IMR-90 (cell line): ENCODE measurements around the gene LRRC75A. TPM values are rescaled to one million over a fixed set of nuclear protein-coding genes. Genes with fewer than 3 reads are reported as not detected.

ENCODE experiments used
- ATAC-seq: fragments of 200-7000 bp; cut with Tn5 transposase; 2 replicates; pipeline ENCODE4 v1.9.1; 2020; ENCODE audit warnings: low read depth, mild to moderate bottlenecking, moderate library complexity
- BruUV-seq: library from RNA; stranded (reverse); fragments of 400-500 nt; replicated peaks from 2 replicates; lab custom pipeline; 2021; lab: Mats Ljungman, UMichigan
- CTCF ChIA-PET: fragments of 300-600 bp; formaldehyde crosslinking; extraction: SDS; loops from one replicate; lab custom pipeline; 2021; ENCODE audit warnings: antibody characterized with exemption; lab: Yijun Ruan, JAX
- POLR2A ChIA-PET: fragments of 300-600 bp; sonication (Branson Sonifier 250); formaldehyde crosslinking; loops from one replicate; lab custom pipeline; 2022; ENCODE audit warnings: antibody characterized with exemption; ENCODE audit not compliant: unreplicated experiment; lab: Charles Lee
- DNase-seq: peaks from one replicate; pipeline ENCODE4 v3.0.0; 2013
- H2AFZ ChIP-seq: replicated peaks from 2 replicates; pipeline ENCODE3; 2013; ENCODE audit warnings: low read length, mild to moderate bottlenecking; ENCODE audit not compliant: poor library complexity
- H2AK5ac ChIP-seq: 2 replicates; pipeline ENCODE4 v1.6.1; 2013; ENCODE audit warnings: low read depth, low read length, inconsistent platforms
- H2AK9ac ChIP-seq: replicated peaks from 2 replicates; pipeline ENCODE3; 2013; ENCODE audit warnings: mild to moderate bottlenecking, low read depth, low read length, moderate library complexity; ENCODE audit not compliant: poor library complexity
- H2BK120ac ChIP-seq: 2 replicates; pipeline ENCODE4 v1.6.1; 2013; ENCODE audit warnings: low read depth, low read length, inconsistent platforms
- H2BK15ac ChIP-seq: 3 replicates; pipeline ENCODE4 v1.6.1; 2013; ENCODE audit warnings: low read depth, low read length, inconsistent platforms
- H2BK20ac ChIP-seq: 2 replicates; pipeline ENCODE4 v1.6.1; 2013; ENCODE audit warnings: low read depth, mild to moderate bottlenecking, inconsistent platforms, low read length, moderate library complexity
- H2BK5ac ChIP-seq: 2 replicates; pipeline ENCODE4 v1.6.1; 2013; ENCODE audit warnings: mild to moderate bottlenecking, low read depth, low read length, inconsistent platforms; ENCODE audit not compliant: poor library complexity, severe bottlenecking
- H3K14ac ChIP-seq: replicated peaks from 2 replicates; pipeline ENCODE4 v1.6.1; 2013; ENCODE audit warnings: low read depth, low read length, inconsistent platforms
- H3K18ac ChIP-seq: 2 replicates; pipeline ENCODE4 v1.6.1; 2013; ENCODE audit warnings: low read depth, low read length, control low read depth
- H3K23ac ChIP-seq: 2 replicates; pipeline ENCODE4 v1.6.1; 2013; ENCODE audit warnings: low read depth, low read length, inconsistent platforms
- H3K27ac ChIP-seq: 2 replicates; pipeline ENCODE4 v1.5.1; 2013; ENCODE audit warnings: mild to moderate bottlenecking, control low read depth, low read length; ENCODE audit not compliant: insufficient read depth
- H3K27me3 ChIP-seq: 2 replicates; pipeline ENCODE4 v1.6.1; 2013; ENCODE audit warnings: low read length; ENCODE audit not compliant: control insufficient read depth, insufficient read depth
- H3K36me3 ChIP-seq: 2 replicates; pipeline ENCODE4 v1.6.1; 2013; ENCODE audit warnings: low read length, mixed read lengths; ENCODE audit not compliant: control insufficient read depth, insufficient read depth
- H3K4ac ChIP-seq: 2 replicates; pipeline ENCODE4 v1.6.1; 2013; ENCODE audit warnings: low read depth, low read length, inconsistent platforms
- H3K4me1 ChIP-seq: 2 replicates; pipeline ENCODE4 v1.6.1; 2013; ENCODE audit warnings: low read length, mixed read lengths; ENCODE audit not compliant: control insufficient read depth, insufficient read depth
- H3K4me2 ChIP-seq: 2 replicates; pipeline ENCODE4 v1.6.1; 2013; ENCODE audit warnings: low read depth, mild to moderate bottlenecking, control low read depth, low read length, moderate library complexity
- H3K4me3 ChIP-seq: 2 replicates; pipeline ENCODE4 v1.5.1; 2013; ENCODE audit warnings: low read depth, mild to moderate bottlenecking, control low read depth, low read length, moderate library complexity; ENCODE audit not compliant: insufficient read depth
- H3K56ac ChIP-seq: 2 replicates; pipeline ENCODE4 v1.6.1; 2013; ENCODE audit warnings: low read length, inconsistent platforms; ENCODE audit not compliant: insufficient read depth; ENCODE audit errors: extremely low read depth
- H3K79me1 ChIP-seq, 2 experiments: 2 replicates each; pipeline ENCODE4 v1.6.1; 2013; ENCODE audit warnings: low read length in 2 of 2, inconsistent platforms in 1 of 2, low read depth in 1 of 2
- H3K9ac ChIP-seq: 2 replicates; pipeline ENCODE4 v1.6.1; 2013; ENCODE audit warnings: low read depth, low read length, control low read depth
- H3K9me1 ChIP-seq: 2 replicates; pipeline ENCODE4 v1.6.1; 2013; ENCODE audit warnings: low read length, inconsistent platforms; ENCODE audit not compliant: insufficient read depth
- H3K9me3 ChIP-seq: 2 replicates; pipeline ENCODE4 v1.6.1; 2013; ENCODE audit warnings: low read length; ENCODE audit not compliant: control insufficient read depth, insufficient read depth
- H4K20me1 ChIP-seq: 2 replicates; pipeline ENCODE4 v1.6.1; 2013; ENCODE audit warnings: low read length, inconsistent platforms; ENCODE audit not compliant: insufficient read depth
- H4K5ac ChIP-seq: 2 replicates; pipeline ENCODE4 v1.6.1; 2013; ENCODE audit warnings: mild to moderate bottlenecking, low read depth, low read length, control low read depth
- H4K8ac ChIP-seq, 2 experiments: 2 replicates each; pipeline ENCODE4 v1.6.1; 2013; ENCODE audit warnings: low read depth in 2 of 2, low read length in 2 of 2, control low read depth in 1 of 2, inconsistent platforms in 1 of 2
- H4K91ac ChIP-seq: 2 replicates; pipeline ENCODE4 v1.6.1; 2013; ENCODE audit warnings: low read depth, low read length, inconsistent platforms; ENCODE audit not compliant: insufficient read depth
- BHLHE40 ChIP-seq: fragments of 150-350 bp; IDR thresholded peaks from 2 replicates; pipeline ENCODE4 v1.6.1; 2016; ENCODE audit warnings: mild to moderate bottlenecking, low read depth, low read length
- CEBPB ChIP-seq: IDR thresholded peaks from 2 replicates; pipeline ENCODE4 v1.6.1; 2012; ENCODE audit warnings: low read depth, low read length, improper control_type of control experiment
- CHD1 ChIP-seq: IDR thresholded peaks from 2 replicates; pipeline ENCODE4 v1.6.1; 2012; ENCODE audit warnings: low read depth, low read length, improper control_type of control experiment
- FOS ChIP-seq: fragments of 150-350 bp; IDR thresholded peaks from 2 replicates; pipeline ENCODE4 v1.6.1; 2016; ENCODE audit warnings: low read depth, low read length
- MAFK ChIP-seq: IDR thresholded peaks from 2 replicates; pipeline ENCODE4 v1.6.1; 2012; ENCODE audit warnings: low read depth, low read length, improper control_type of control experiment
- MAZ ChIP-seq: IDR thresholded peaks from 2 replicates; pipeline ENCODE4 v1.6.1; 2012; ENCODE audit warnings: low read depth, mild to moderate bottlenecking, low read length, improper control_type of control experiment, moderate library complexity, borderline replicate concordance
- MXI1 ChIP-seq: IDR thresholded peaks from 2 replicates; pipeline ENCODE4 v1.6.1; 2012; ENCODE audit warnings: low read depth, mild to moderate bottlenecking, low read length, moderate library complexity, borderline replicate concordance
- NFE2L2 ChIP-seq: fragments of 150-350 bp; IDR thresholded peaks from 2 replicates; pipeline ENCODE4 v1.6.1; 2016; ENCODE audit warnings: low read depth, mild to moderate bottlenecking, low read length
- POLR2A ChIP-seq: IDR thresholded peaks from 2 replicates; pipeline ENCODE4 v1.6.1; 2012; ENCODE audit warnings: mild to moderate bottlenecking, low read depth, low read length
- RAD21 ChIP-seq: IDR thresholded peaks from 2 replicates; pipeline ENCODE4 v1.6.1; 2012; ENCODE audit warnings: low read length, improper control_type of control experiment
- RFX5 ChIP-seq: IDR thresholded peaks from 2 replicates; pipeline ENCODE4 v1.8.0; 2012; ENCODE audit warnings: low read depth, mild to moderate bottlenecking, low read length, moderate library complexity
- SMC3 ChIP-seq: fragments of 150-350 bp; IDR thresholded peaks from 2 replicates; pipeline ENCODE4 v1.6.1; 2016; ENCODE audit warnings: low read depth, mild to moderate bottlenecking, antibody characterized with exemption, low read length, moderate library complexity
- WGBS, 2 experiments: methylation state at CpG; one replicate each; pipeline versions ENCODE4 v1.1.5 to v1.1.7; 2013; ENCODE audit warnings: missing lambda C conversion rate in 2 of 2; ENCODE audit not compliant: insufficient read length in 1 of 2; ENCODE audit errors: extremely low coverage in 2 of 2; 5-methylcytosine and 5-hydroxymethylcytosine counted together
- dilution Hi-C: fragments of 300-500 bp; cut with HindIII; formaldehyde crosslinking; loops from one replicate; pipeline ENCODE4 v1.14.3; 2018; ENCODE audit warnings: low sequenced_read_pairs; ENCODE audit not compliant: unreplicated experiment
- in situ Hi-C: fragments of 300-500 bp; cut with MboI; formaldehyde crosslinking; loops from 3 replicates; pipeline ENCODE4 v1.14.3; 2019; ENCODE audit warnings: low sequenced_read_pairs, inconsistent platforms, mixed read lengths
- intact Hi-C: fragments of 100-400 bp; cut with micrococcal nuclease; formaldehyde crosslinking; loops from 2 replicates; pipeline ENCODE4 v1.10.0; 2022
- polyA plus RNA-seq, 3 experiments: library from polyadenylated mRNA; depleted of rRNA; stranded (reverse); fragments of >200 nt; gene quantifications; 2 replicates each; pipeline ENCODE4 v1.2.3, GENCODE V29; 2012; ENCODE audit warnings: low replicate concordance in 1 of 3
- total RNA-seq: library from RNA; depleted of rRNA; stranded (reverse); fragments of >200 nt; gene quantifications from 2 replicates; pipeline ENCODE4 v1.2.3, GENCODE V29; 2012
- TF ChIP-seq, protein P1 (sequence below): conservative IDR thresholded peaks from 2 replicates; pipeline ENCODE4 v1.5.1; 2012; ENCODE audit warnings: mild to moderate bottlenecking, low read depth, low read length, improper control_type of control experiment
- TF ChIP-seq, protein P2 (sequence below): fragments of 150-350 bp; IDR thresholded peaks from 2 replicates; pipeline ENCODE4 v1.6.1; 2016; ENCODE audit warnings: low read depth, mild to moderate bottlenecking, low read length, moderate library complexity, borderline replicate concordance

LRRC75A gene
- total and polyA plus RNA-seq, 2 of the 4 experiments (the other 2 are of a cell fraction) = 0.72 to 1.0 TPM

DNA sequence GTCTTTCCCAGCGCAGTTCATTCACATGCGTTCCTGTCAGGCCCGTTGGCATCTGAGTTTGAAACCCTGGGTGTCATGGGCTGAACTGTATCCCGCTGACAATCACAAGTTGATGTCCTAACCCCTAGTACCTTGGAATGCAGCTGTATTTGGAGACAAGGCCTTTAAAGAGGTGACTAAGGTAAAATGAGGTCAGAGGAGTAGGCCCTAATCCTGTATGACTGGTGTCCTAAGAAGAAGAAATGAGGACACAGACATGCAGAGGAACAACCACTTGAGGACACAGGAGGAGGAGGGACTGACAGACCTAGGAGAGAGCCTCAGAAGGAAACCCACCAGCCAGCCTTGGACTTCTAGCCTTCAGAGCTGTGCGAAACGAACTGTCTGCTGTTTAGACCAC lies 43.5 kb downstream of the LRRC75A start:
- Histone ChIP-seq H3K27me3 (no peaks in the 10 kb centered on the region), H2BK120ac (no peak overlapping the region), H3K9ac (no peak overlapping the region), H4K8ac (no peak overlapping the region), H3K4me3 (no peak overlapping the region), H2AFZ (no peak overlapping the region), H4K5ac (no peak overlapping the region), H2BK5ac (no peak overlapping the region), H3K79me1 (peaks cover 0 to 67% of the 10 kb centered on the region in 2 experiments), H4K91ac (no peak overlapping the region), H3K56ac (no peak overlapping the region), H3K14ac (no peak overlapping the region), H2AK9ac (no peak overlapping the region), H3K27ac (no peak overlapping the region), H2AK5ac (no peak overlapping the region), H4K20me1 (peaks cover 78% of the 10 kb centered on the region), H3K9me1 (peaks cover 22% of the 10 kb centered on the region), H3K18ac (no peak overlapping the region), H3K36me3 (peaks cover 42% of the 10 kb centered on the region), H3K23ac (no peak overlapping the region), H2BK15ac (no peak overlapping the region), H3K4me1 (no peaks in the 10 kb centered on the region), H3K9me3 (no peaks in the 10 kb centered on the region), H2BK20ac (no peak overlapping the region), H3K4ac (no peak overlapping the region), H3K4me2 (no peak overlapping the region)
- no TSS peak for BruUV-seq
- CTCF ChIA-PET = no interaction called here
- in situ Hi-C loops = no loop called here
- TF ChIP-seq MAFK (no peak), POLR2A (no peak), NFE2L2 (no peak), MAZ (no peak), CEBPB (no peak), FOS (no peak), SMC3 (no peak), RAD21 (no peak), BHLHE40 (no peak), CHD1 (no peak), RFX5 (no peak), MXI1 (no peak)
- TF ChIP-seq, protein P1, sequence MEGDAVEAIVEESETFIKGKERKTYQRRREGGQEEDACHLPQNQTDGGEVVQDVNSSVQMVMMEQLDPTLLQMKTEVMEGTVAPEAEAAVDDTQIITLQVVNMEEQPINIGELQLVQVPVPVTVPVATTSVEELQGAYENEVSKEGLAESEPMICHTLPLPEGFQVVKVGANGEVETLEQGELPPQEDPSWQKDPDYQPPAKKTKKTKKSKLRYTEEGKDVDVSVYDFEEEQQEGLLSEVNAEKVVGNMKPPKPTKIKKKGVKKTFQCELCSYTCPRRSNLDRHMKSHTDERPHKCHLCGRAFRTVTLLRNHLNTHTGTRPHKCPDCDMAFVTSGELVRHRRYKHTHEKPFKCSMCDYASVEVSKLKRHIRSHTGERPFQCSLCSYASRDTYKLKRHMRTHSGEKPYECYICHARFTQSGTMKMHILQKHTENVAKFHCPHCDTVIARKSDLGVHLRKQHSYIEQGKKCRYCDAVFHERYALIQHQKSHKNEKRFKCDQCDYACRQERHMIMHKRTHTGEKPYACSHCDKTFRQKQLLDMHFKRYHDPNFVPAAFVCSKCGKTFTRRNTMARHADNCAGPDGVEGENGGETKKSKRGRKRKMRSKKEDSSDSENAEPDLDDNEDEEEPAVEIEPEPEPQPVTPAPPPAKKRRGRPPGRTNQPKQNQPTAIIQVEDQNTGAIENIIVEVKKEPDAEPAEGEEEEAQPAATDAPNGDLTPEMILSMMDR = no peak
- TF ChIP-seq, protein P2, sequence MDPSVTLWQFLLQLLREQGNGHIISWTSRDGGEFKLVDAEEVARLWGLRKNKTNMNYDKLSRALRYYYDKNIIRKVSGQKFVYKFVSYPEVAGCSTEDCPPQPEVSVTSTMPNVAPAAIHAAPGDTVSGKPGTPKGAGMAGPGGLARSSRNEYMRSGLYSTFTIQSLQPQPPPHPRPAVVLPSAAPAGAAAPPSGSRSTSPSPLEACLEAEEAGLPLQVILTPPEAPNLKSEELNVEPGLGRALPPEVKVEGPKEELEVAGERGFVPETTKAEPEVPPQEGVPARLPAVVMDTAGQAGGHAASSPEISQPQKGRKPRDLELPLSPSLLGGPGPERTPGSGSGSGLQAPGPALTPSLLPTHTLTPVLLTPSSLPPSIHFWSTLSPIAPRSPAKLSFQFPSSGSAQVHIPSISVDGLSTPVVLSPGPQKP = no peak
- POLR2A ChIA-PET = no interaction called here
- no CpG with 5 or more reads among the region's 6 CpGs for WGBS, 2 experiments
- intact Hi-C loops = no loop called here
- DNase-seq (no peak), ATAC-seq (no peak)
- dilution Hi-C loops = no loop called here
